Mucosa of descending colon (tissue), 3 donors: ENCODE data around the gene RNF215. TPM values are rescaled to one million over a fixed set of nuclear protein-coding genes. Genes with fewer than 3 reads are reported as not detected.

ENCODE experiments used
- ATAC-seq: fragments of 200-7000 bp; cut with Tn5 transposase; one replicate; pipeline ENCODE4 v1.9.1; 2020; ENCODE audit warnings: mild to moderate bottlenecking, moderate library complexity
- DNase-seq, 3 donors: peaks; one replicate each; pipeline ENCODE4 v3.0.0-alpha.2; 2020
- H3K36me3 ChIP-seq: fragments of 200-600 bp; one replicate; pipeline ENCODE4 v1.8.0; 2021; ENCODE audit warnings: low read depth, mild to moderate bottlenecking
- H3K4me1 ChIP-seq: fragments of 200-600 bp; one replicate; pipeline ENCODE4 v1.8.0; 2021; ENCODE audit warnings: low read depth, mild to moderate bottlenecking
- H3K4me3 ChIP-seq: fragments of 200-600 bp; one replicate; pipeline ENCODE4 v1.8.0; 2021; ENCODE audit warnings: mild to moderate bottlenecking
- H3K9me3 ChIP-seq: fragments of 200-600 bp; one replicate; pipeline ENCODE4 v1.8.0; 2021; ENCODE audit warnings: mild to moderate bottlenecking
- intact Hi-C, 2 donors: fragments of 100-400 bp; cut with DNase I in 1 of 2; cut with micrococcal nuclease in 1 of 2; formaldehyde crosslinking; loops; one replicate each; pipeline versions ENCODE4 v1.11.0 to v1.11.1; 2022; cut with DNase I, micrococcal nuclease
- total RNA-seq, 3 donors: library from RNA; stranded (reverse); fragmentation: NEBNext Ultra II Directional in 2 of 3; extraction: Animal tissue kit (Norgen Biotek cat#: 25700) in 2 of 3; gene quantifications; one replicate each; pipeline versions ENCODE4 v1.2.1 to v1.2.4, GENCODE V29; 2021 to 2023
- TF ChIP-seq, protein P1 (sequence below): fragments of 200-600 bp; IDR thresholded peaks from one replicate; pipeline ENCODE4 v1.8.0; 2022; ENCODE audit warnings: antibody characterized with exemption, mild to moderate bottlenecking
- donor health status: DM: no; HTN: no; CAD: no; lungs with moderate emphysema.
- donor health status: DM: no; HTN: no; CAD: no.
- donor health status: DM: no; HTN: yes; CAD: no.

RNF215 gene
- total RNA-seq, 3 donors from 2014 or later: 9.0 to 14.2 (median 9.1) TPM

DNA sequence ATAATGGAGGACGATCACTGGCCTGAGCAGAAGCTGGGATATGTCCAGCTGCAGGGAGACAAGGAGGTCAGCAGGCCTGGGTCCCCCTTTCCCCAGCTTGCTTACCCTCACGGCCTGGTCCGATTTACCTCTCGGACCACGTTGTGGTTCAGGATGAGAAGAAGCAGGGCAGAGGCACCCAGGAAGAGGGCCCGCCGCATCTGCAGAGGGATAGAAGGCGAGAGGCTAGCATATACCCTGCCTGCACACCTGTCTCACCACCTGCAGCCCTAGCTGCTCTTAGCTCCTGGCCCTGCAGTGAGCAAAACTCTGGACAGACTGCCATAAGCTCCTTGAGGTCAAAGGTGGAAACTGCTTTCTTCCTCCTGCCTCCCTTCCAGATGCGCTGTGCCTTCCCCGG, 1.3 kb downstream of the RNF215 start:
- ATAC-seq (no peak), DNase-seq (no peak)
- Histone ChIP-seq H3K4me3 (no peak overlapping the region), H3K4me1 (peaks cover 11% of the 10 kb centered on the region), H3K36me3 (no peaks in the 10 kb centered on the region), H3K9me3 (no peaks in the 10 kb centered on the region)
- intact Hi-C loops: no loop called here
- TF ChIP-seq, protein P1, sequence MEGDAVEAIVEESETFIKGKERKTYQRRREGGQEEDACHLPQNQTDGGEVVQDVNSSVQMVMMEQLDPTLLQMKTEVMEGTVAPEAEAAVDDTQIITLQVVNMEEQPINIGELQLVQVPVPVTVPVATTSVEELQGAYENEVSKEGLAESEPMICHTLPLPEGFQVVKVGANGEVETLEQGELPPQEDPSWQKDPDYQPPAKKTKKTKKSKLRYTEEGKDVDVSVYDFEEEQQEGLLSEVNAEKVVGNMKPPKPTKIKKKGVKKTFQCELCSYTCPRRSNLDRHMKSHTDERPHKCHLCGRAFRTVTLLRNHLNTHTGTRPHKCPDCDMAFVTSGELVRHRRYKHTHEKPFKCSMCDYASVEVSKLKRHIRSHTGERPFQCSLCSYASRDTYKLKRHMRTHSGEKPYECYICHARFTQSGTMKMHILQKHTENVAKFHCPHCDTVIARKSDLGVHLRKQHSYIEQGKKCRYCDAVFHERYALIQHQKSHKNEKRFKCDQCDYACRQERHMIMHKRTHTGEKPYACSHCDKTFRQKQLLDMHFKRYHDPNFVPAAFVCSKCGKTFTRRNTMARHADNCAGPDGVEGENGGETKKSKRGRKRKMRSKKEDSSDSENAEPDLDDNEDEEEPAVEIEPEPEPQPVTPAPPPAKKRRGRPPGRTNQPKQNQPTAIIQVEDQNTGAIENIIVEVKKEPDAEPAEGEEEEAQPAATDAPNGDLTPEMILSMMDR: no peak

DNA sequence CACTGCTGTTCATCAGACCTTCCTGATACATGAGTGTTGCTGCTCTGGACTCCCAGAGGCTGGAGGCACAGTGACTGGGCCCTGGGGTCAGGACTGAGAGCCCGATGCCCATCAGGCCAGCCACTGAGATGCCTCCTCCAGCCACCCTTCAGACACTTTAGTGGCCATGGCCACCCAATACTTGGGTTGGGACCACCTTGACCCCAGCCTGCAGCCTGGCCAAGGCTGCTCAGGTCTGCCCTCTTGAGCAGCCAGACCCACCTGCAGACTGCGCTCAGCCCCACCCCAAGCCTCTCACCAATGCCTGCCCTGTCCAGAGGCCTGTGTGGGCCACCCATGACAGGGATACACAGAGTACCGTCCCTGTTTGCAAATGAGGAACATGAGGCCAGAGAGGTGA, 4.2 kb downstream of the RNF215 start:
- DNase-seq (no peak), ATAC-seq (no peak)
- intact Hi-C loops: loop anchor here in 1 of 2 donors (5.0 kb wide), 1 partner anchor 116 kb away; the partner anchor contains the start of gene OSM
- Histone ChIP-seq H3K36me3 (no peaks in the 10 kb centered on the region), H3K4me1 (peaks cover 11% of the 10 kb centered on the region), H3K9me3 (no peaks in the 10 kb centered on the region), H3K4me3 (no peak overlapping the region)
- TF ChIP-seq, protein P1: no peak

DNA sequence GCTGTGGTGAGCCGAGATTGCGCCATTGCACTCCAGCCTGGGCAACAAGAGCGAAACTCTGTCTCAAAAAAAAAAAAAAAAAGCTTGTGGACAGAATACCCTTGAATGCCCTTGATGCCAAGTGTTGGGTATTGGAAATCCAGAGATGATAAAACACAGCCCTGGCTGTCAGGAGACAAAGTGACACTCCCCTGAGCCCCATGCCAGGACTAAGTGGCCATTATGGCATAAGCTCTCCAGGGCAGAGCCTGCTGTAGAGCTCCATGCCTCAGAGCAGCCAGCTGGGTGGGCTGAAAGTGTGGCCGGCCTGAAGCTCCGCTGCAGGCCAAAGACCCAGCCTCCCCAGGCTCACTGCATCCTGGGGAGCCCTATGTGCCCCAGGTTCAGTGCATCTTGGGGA, 4.9 kb downstream of the RNF215 start:
- TF ChIP-seq, protein P1: no peak
- no peak for DNase-seq
- intact Hi-C loops: loop anchor here in 1 of 2 donors (5.0 kb wide), 1 partner anchor 115 kb away; the partner anchor contains the start of gene OSM
- Histone ChIP-seq H3K4me1 (peaks cover 8% of the 10 kb centered on the region), H3K9me3 (no peaks in the 10 kb centered on the region), H3K36me3 (no peaks in the 10 kb centered on the region), H3K4me3 (no peak overlapping the region)
- ATAC-seq: no peak

DNA sequence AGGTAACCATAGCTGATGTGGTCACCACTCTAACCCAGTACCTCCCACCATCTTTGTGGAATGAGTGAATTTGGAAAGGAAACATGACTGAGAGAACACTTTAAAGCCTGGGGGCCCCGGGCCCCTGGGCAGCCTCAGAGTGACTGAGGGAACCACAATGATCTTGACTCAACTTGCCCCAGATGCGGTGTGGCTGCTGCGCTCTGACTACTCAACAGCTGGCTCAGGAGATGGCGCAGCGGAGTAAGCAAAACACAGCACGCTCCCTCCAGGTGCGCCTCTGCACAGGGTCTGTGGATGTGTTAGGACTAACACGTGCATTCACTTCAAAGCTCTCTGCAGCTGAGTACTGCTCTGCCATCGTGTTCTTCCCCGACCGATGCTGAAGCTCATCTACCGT, 5.9 kb downstream of the RNF215 start:
- Histone ChIP-seq H3K4me3 (no peak overlapping the region), H3K4me1 (peaks cover 2% of the 10 kb centered on the region), H3K36me3 (no peaks in the 10 kb centered on the region), H3K9me3 (no peaks in the 10 kb centered on the region)
- intact Hi-C loops: loop anchor here in 1 of 2 donors (5.0 kb wide), 1 partner anchor 114 kb away; the partner anchor contains the start of gene OSM
- no peak for ATAC-seq
- DNase-seq: no peak
- TF ChIP-seq, protein P1: no peak

DNA sequence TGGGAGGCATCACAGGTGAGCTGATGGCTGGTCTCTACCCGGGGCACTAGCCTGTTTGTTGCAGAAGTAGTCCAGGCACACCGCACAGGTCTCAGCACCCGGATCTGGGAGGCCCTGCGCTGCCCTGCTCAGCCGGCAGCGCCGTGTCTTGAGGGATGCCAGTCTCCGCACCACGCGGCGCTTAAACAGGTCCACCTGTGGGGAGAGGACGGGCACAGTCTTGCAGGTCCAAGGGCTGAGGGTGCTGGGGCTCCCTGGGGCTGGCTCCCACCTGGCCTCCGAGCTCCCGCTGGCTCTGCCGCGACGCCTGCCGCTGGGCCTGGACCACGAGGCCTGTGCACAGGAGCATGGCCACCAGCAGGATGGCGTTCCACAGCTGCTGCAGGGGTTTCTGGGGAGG, 7.2 kb downstream of the RNF215 start:
- intact Hi-C loops: loop anchor here in 1 of 2 donors (5.0 kb wide), 1 partner anchor 113 kb away; the partner anchor contains the start of gene OSM
- TF ChIP-seq, protein P1: no peak
- no peaks in the 10 kb centered on the region for H3K36me3 ChIP-seq

More for the DNA sequence above, 7.2 kb downstream of the RNF215 start:
- ATAC-seq: no peak
- Histone ChIP-seq H3K4me3 (no peak overlapping the region), H3K9me3 (no peaks in the 10 kb centered on the region), H3K4me1 (no peaks in the 10 kb centered on the region)
- no peak for DNase-seq
